ENCODE measurements around the gene COA4. TPM values are rescaled to one million over a fixed set of nuclear protein-coding genes. Genes with fewer than 3 reads are reported as not detected.

COA4 gene
- total RNA-seq, 1 experiment from 2014 or later = 79.7 TPM

DNA sequence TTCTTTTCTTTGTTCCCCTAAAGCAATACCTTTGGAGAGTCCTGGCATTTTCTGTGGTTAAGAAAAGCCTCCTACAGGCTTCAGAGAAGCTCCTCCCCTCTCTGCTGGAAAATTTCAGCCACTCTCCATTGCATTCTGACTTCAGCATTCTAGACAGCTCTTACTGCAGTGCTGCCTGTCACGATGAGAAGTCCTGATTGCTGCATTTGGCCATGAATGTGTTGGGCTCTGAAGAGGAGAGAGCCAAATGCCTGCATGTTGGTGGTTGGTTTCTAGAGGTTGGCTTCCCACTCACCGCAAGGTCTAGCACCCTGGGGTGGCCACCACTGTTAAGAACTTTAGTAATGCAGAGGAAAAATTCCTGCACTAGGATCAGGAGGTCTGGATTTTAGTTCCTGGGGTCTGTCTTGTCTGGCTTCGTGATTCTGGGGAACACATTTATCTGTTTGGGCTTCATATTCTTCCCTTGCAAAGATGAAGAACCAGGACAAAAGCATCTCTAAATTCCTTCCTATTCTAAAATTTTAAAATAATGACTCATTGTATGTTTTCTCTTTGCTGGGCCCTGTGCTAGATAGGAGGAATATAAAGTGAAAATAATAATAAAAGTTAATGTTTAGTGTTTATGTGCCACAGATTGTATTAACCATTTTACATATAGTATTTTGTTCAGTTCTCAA, 38.1 kb downstream of the COA4 start:
- Histone ChIP-seq H3F3A (ENCODE audit: insufficient read depth, low read depth) (peaks cover 9% of the 10 kb centered on the region), H3K4me3 (no peak overlapping the region), H3K27me3 (ENCODE audit: insufficient read depth, low read depth) (no peaks in the 10 kb centered on the region), H3K9me3 (ENCODE audit: insufficient read depth, low read depth) (no peaks in the 10 kb centered on the region), H3K79me2 (ENCODE audit: low read depth) (no peaks in the 10 kb centered on the region), H3K36me3 (ENCODE audit: low read depth) (no peaks in the 10 kb centered on the region), H3K4me2 (no peak overlapping the region), H4K20me1 (ENCODE audit: insufficient read depth) (no peaks in the 10 kb centered on the region), H3K27ac (no peak overlapping the region), H2AFZ (no peak overlapping the region), H3K9me2 (ENCODE audit: insufficient read depth) (no peaks in the 10 kb centered on the region), H3K4me1 (replicated peaks; ENCODE audit: insufficient read depth) (no peaks in the 10 kb centered on the region)
- BruUV-seq (replicated peaks) = no TSS peak
- ChIA-PET POLR2A (ENCODE audit: unreplicated experiment) (no interaction called here), CTCF (no interaction called here)
- intact Hi-C loops (cut with micrococcal nuclease; ENCODE audit: unreplicated experiment) = no loop called here
- no peak for DNase-seq
- TF ChIP-seq, protein P1, sequence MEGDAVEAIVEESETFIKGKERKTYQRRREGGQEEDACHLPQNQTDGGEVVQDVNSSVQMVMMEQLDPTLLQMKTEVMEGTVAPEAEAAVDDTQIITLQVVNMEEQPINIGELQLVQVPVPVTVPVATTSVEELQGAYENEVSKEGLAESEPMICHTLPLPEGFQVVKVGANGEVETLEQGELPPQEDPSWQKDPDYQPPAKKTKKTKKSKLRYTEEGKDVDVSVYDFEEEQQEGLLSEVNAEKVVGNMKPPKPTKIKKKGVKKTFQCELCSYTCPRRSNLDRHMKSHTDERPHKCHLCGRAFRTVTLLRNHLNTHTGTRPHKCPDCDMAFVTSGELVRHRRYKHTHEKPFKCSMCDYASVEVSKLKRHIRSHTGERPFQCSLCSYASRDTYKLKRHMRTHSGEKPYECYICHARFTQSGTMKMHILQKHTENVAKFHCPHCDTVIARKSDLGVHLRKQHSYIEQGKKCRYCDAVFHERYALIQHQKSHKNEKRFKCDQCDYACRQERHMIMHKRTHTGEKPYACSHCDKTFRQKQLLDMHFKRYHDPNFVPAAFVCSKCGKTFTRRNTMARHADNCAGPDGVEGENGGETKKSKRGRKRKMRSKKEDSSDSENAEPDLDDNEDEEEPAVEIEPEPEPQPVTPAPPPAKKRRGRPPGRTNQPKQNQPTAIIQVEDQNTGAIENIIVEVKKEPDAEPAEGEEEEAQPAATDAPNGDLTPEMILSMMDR (conservative IDR thresholded peaks at IDR 0.05) = no peak
- no peak for TF ChIP-seq EZH2 (IDR thresholded peaks at IDR 0.05; ENCODE audit: low read depth)

DNA sequence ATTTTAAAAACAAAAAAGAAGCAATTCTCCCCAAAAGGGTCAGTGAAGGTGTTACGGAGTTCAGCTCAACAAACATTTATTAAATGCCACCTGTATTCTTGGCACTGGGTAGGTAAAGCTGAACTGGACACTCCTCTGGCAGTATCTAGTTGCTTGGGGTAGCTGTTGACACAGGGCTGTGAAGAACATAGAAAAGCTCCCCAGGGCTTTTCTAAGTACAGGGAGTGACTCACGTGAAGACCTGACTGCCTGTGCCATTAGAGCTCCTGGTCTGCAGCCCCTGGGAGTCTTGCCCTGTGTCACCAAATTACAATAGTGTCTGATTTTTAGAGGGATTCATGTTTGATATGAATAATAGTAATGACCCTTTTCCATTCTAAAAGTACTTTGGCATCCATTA, 43.6 kb downstream of the COA4 start:
- no peaks in the 10 kb centered on the region for H3K27me3 ChIP-seq (ENCODE audit: insufficient read depth, low read depth)
- ChIA-PET CTCF (no interaction called here), POLR2A (ENCODE audit: unreplicated experiment) (interaction anchor here (0.6 kb wide), 1 partner anchor 207 kb away, joined by 3 read pairs; no protein-coding TSS in a partner anchor)
- no peak overlapping the region for H3K4me2 ChIP-seq
- no peaks in the 10 kb centered on the region; the same call in 1 of the 2 replicates for H3K36me3 ChIP-seq (ENCODE audit: low read depth)
- H3K27ac ChIP-seq = no peak overlapping the region
- no TSS peak for BruUV-seq (replicated peaks)
- H3K4me3 ChIP-seq = no peak overlapping the region
- H4K20me1 ChIP-seq (ENCODE audit: insufficient read depth) = no peaks in the 10 kb centered on the region
- H3K9me3 ChIP-seq (ENCODE audit: insufficient read depth, low read depth) = no peaks in the 10 kb centered on the region
- H3K9me2 ChIP-seq (ENCODE audit: insufficient read depth) = no peaks in the 10 kb centered on the region
- intact Hi-C loops (cut with micrococcal nuclease; ENCODE audit: unreplicated experiment) = no loop called here
- no peak for DNase-seq
- H2AFZ ChIP-seq = no peak overlapping the region
- H3K4me1 ChIP-seq (replicated peaks; ENCODE audit: insufficient read depth) = no peaks in the 10 kb centered on the region
- no peaks in the 10 kb centered on the region; the same call in 1 of the 2 replicates for H3F3A ChIP-seq (ENCODE audit: insufficient read depth, low read depth)
- TF ChIP-seq, protein P1 (conservative IDR thresholded peaks at IDR 0.05) = no peak
- no peak for TF ChIP-seq EZH2 (IDR thresholded peaks at IDR 0.05; ENCODE audit: low read depth)
- H3K79me2 ChIP-seq (ENCODE audit: low read depth) = no peaks in the 10 kb centered on the region

DNA sequence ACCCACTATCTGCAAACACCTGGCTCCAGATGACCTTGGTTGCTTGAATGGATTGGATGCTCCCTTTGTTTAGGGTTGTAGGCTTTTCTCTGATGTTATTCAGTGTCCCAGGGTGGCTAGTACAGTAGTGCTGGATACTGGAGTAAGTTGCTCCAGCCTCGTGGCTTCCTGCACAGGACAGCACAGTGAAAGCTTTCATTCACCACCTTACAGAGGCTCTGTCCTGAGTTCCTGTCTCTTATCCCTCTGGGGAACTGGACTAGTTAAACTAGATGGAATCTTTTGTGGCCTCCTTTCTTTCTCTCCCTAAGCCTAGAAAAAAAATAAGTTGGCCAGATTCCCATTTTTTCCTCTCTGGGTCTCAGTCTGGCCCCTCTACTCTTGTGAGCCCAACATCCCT, 46.4 kb downstream of the COA4 start:
- no peak overlapping the region for H3K4me2 ChIP-seq
- no TSS peak for BruUV-seq (replicated peaks)
- ChIA-PET CTCF (no interaction called here), POLR2A (ENCODE audit: unreplicated experiment) (no interaction called here)
- no peaks in the 10 kb centered on the region for H3K9me2 ChIP-seq (ENCODE audit: insufficient read depth)
- no peaks in the 10 kb centered on the region for H3K27me3 ChIP-seq (ENCODE audit: insufficient read depth, low read depth)
- no peak for TF ChIP-seq EZH2 (IDR thresholded peaks at IDR 0.05; ENCODE audit: low read depth)
- TF ChIP-seq, protein P1 (conservative IDR thresholded peaks at IDR 0.05) = no peak
- H3K27ac ChIP-seq = no peak overlapping the region
- intact Hi-C loops (cut with micrococcal nuclease; ENCODE audit: unreplicated experiment) = no loop called here
- H3K4me3 ChIP-seq = no peak overlapping the region
- no peaks in the 10 kb centered on the region for H3K9me3 ChIP-seq (ENCODE audit: insufficient read depth, low read depth)
- H3F3A ChIP-seq (ENCODE audit: insufficient read depth, low read depth) = no peaks in the 10 kb centered on the region; the same call in 1 of the 2 replicates
- no peaks in the 10 kb centered on the region for H3K79me2 ChIP-seq (ENCODE audit: low read depth)
- H4K20me1 ChIP-seq (ENCODE audit: insufficient read depth) = no peaks in the 10 kb centered on the region
- no peaks in the 10 kb centered on the region; the same call in 1 of the 2 replicates for H3K36me3 ChIP-seq (ENCODE audit: low read depth)
- H3K4me1 ChIP-seq (replicated peaks; ENCODE audit: insufficient read depth) = no peaks in the 10 kb centered on the region
- H2AFZ ChIP-seq = no peak overlapping the region
- DNase-seq = no peak

Other genes with a start within 250 kb of the COA4 start
- 29.1 and 40.1 TPM in 2 replicates for gene PLEKHB1, start 230.3 kb downstream of the COA4 start, total RNA-seq (2021)
- 134 and 142 TPM in 2 replicates for gene RAB6A, start 115.8 kb downstream of the COA4 start, total RNA-seq (2021)
- gene MRPL48, start 89.0 kb downstream of the COA4 start, total RNA-seq (2021) = 58.7 and 64.5 TPM in 2 replicates
- 30.0 and 30.7 TPM in 2 replicates for gene PAAF1, start 153 bp upstream of the COA4 start, total RNA-seq (2021)
- gene DNAJB13, start 74.2 kb upstream of the COA4 start, total RNA-seq (2021) = 0.79 and 0.90 TPM in 2 replicates
- 27.2 and 36.8 TPM in 2 replicates for gene UCP2, start 106.0 kb upstream of the COA4 start, total RNA-seq (2021)
- 2.0 and 2.4 TPM in 2 replicates for gene UCP3, start 132.2 kb upstream of the COA4 start, total RNA-seq (2021)

Data from PC-9 (cell line).